Caco-2 (cell line): ENCODE data around the gene GRIN2A. TPM values are rescaled to one million over a fixed set of nuclear protein-coding genes. Genes with fewer than 3 reads are reported as not detected.

ENCODE experiments used
- BruUV-seq: library from RNA; stranded (reverse); fragments of 400-500 nt; replicated peaks from 2 replicates; lab custom pipeline; 2021; lab: Mats Ljungman, UMichigan
- CTCF ChIA-PET: fragments of 300-600 bp; sonication (Branson Sonifier 250); formaldehyde crosslinking; loops from one replicate; lab custom pipeline; 2022; ENCODE audit warnings: antibody characterized with exemption; lab: Charles Lee
- POLR2A ChIA-PET: fragments of 300-600 bp; sonication (Branson Sonifier 250); formaldehyde crosslinking; loops from one replicate; lab custom pipeline; 2022; ENCODE audit warnings: antibody characterized with exemption; lab: Charles Lee
- DNase-seq, 2 experiments: peaks; one replicate each; pipeline versions ENCODE4 v3.0.0 to v3.0.0-alpha.2; 2020 to 2022
- H3K27me3 ChIP-seq: replicated peaks from 2 replicates; pipeline ENCODE4 v1.6.0; 2011; ENCODE audit warnings: low read length; ENCODE audit not compliant: control insufficient read depth, insufficient read depth
- H3K36me3 ChIP-seq: 2 replicates; pipeline ENCODE4 v1.5.1; 2011; ENCODE audit warnings: low read length; ENCODE audit not compliant: control insufficient read depth, insufficient read depth
- H3K4me1 ChIP-seq: fragments of 250-450 bp; sonication (Bioruptor Pico); 2 replicates; pipeline ENCODE4 v1.5.1; 2020; ENCODE audit warnings: mild to moderate bottlenecking
- H3K4me3 ChIP-seq: 2 replicates; pipeline ENCODE4 v1.5.1; 2011; ENCODE audit warnings: low read depth, mild to moderate bottlenecking, control low read depth, low read length
- H3K9me3 ChIP-seq: fragments of 250-450 bp; sonication (Bioruptor Pico); 2 replicates; pipeline ENCODE4 v1.5.1; 2020; ENCODE audit warnings: mild to moderate bottlenecking, moderate library complexity
- H3K27ac Mint-ChIP-seq: one replicate; pipeline ENCODE4 v1.8.0; 2022; ENCODE audit warnings: mixed read lengths; ENCODE audit not compliant: unreplicated experiment
- H3K27me3 Mint-ChIP-seq: one replicate; pipeline ENCODE4 v1.8.0; 2022; ENCODE audit warnings: mixed read lengths; ENCODE audit not compliant: insufficient read depth, unreplicated experiment
- H3K36me3 Mint-ChIP-seq: one replicate; pipeline ENCODE4 v1.8.0; 2022; ENCODE audit warnings: mild to moderate bottlenecking, mixed read lengths; ENCODE audit not compliant: insufficient read depth, unreplicated experiment
- H3K4me1 Mint-ChIP-seq: one replicate; pipeline ENCODE4 v1.8.0; 2022; ENCODE audit warnings: low read depth, mixed read lengths; ENCODE audit not compliant: unreplicated experiment
- H3K4me3 Mint-ChIP-seq: one replicate; pipeline ENCODE4 v1.8.0; 2022; ENCODE audit warnings: mild to moderate bottlenecking, moderate library complexity, mixed read lengths; ENCODE audit not compliant: unreplicated experiment
- H3K9me3 Mint-ChIP-seq: one replicate; pipeline ENCODE4 v1.8.0; 2022; ENCODE audit warnings: mixed read lengths; ENCODE audit not compliant: unreplicated experiment
- intact Hi-C: fragments of 100-400 bp; cut with micrococcal nuclease; formaldehyde crosslinking; loops from one replicate; pipeline ENCODE4 v1.10.0; 2022; ENCODE audit not compliant: unreplicated experiment
- total RNA-seq: library from RNA; stranded (reverse); gene quantifications from 2 replicates; pipeline ENCODE4 v1.2.3, GENCODE V29; 2022
- TF ChIP-seq, protein P1 (sequence below), 2 experiments: fragments of 200-600 bp in 1 of 2; IDR thresholded peaks; 1 replicate in 1 of 2; 2 replicates in 1 of 2; pipeline versions ENCODE4 v1.5.1 to v1.8.0; 2011 to 2022; ENCODE audit warnings: antibody characterized with exemption in 1 of 2, control low read depth in 1 of 2, inconsistent platforms in 1 of 2, low read depth in 1 of 2, low read length in 1 of 2, mild to moderate bottlenecking in 1 of 2, moderate library complexity in 1 of 2; ENCODE audit not compliant: insufficient read depth in 1 of 2, severe bottlenecking in 1 of 2, unreplicated experiment in 1 of 2

The GRIN2A gene
- total RNA-seq, 1 experiment from 2014 or later, result 0.54 TPM

GRCh38 chr16:9966569-9967157, 215.6 kb downstream of the GRIN2A start:
- ChIA-PET CTCF (no interaction called here), POLR2A (no interaction called here)
- H3K4me1 Mint-ChIP-seq, result no peaks in the 10 kb centered on the region
- intact Hi-C loops, result no loop called here
- Histone ChIP-seq H3K27me3 (no peaks in the 10 kb centered on the region), H3K4me3 (no peak overlapping the region), H3K9me3 (no peaks in the 10 kb centered on the region), H3K36me3 (no peaks in the 10 kb centered on the region), H3K4me1 (no peaks in the 10 kb centered on the region)
- no peaks in the 10 kb centered on the region for H3K9me3 Mint-ChIP-seq
- no TSS peak for BruUV-seq
- H3K27me3 Mint-ChIP-seq, result peaks cover 3% of the 10 kb centered on the region
- H3K27ac Mint-ChIP-seq, result no peak overlapping the region
- TF ChIP-seq, protein P1, sequence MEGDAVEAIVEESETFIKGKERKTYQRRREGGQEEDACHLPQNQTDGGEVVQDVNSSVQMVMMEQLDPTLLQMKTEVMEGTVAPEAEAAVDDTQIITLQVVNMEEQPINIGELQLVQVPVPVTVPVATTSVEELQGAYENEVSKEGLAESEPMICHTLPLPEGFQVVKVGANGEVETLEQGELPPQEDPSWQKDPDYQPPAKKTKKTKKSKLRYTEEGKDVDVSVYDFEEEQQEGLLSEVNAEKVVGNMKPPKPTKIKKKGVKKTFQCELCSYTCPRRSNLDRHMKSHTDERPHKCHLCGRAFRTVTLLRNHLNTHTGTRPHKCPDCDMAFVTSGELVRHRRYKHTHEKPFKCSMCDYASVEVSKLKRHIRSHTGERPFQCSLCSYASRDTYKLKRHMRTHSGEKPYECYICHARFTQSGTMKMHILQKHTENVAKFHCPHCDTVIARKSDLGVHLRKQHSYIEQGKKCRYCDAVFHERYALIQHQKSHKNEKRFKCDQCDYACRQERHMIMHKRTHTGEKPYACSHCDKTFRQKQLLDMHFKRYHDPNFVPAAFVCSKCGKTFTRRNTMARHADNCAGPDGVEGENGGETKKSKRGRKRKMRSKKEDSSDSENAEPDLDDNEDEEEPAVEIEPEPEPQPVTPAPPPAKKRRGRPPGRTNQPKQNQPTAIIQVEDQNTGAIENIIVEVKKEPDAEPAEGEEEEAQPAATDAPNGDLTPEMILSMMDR (IDR thresholded peaks at IDR 0.05; ENCODE audit: insufficient read depth in 1 of 2, low read depth in 1 of 2, low read length in 1 of 2, severe bottlenecking in 1 of 2, unreplicated experiment in 1 of 2), result no peak
- no peak for DNase-seq
- no peak overlapping the region for H3K4me3 Mint-ChIP-seq
- H3K36me3 Mint-ChIP-seq, result no peaks in the 10 kb centered on the region

DNA sequence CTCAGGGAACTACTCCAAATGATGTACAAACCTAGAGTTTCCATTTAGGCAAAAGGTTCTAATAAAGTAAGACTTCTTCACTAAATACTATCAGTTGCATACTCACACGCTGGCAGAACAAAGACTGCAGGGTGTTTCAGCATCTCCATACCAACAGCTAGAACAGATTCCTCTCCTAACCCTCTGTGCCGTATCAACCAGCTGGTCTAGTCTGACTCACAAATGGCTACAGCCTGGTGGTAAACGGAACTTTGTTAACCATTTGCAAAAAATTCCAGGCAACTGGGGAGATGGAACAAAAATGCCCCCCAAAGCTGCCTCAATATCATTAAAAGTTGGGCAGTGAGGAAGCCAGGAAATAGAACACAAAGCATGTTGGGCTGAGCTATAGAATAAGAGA, 217.1 kb downstream of the GRIN2A start:
- CTCF ChIA-PET, result no interaction called here
- no peaks in the 10 kb centered on the region for H3K36me3 ChIP-seq
- H3K9me3 Mint-ChIP-seq, result no peaks in the 10 kb centered on the region
- POLR2A ChIA-PET, result no interaction called here
- no peaks in the 10 kb centered on the region for H3K4me1 Mint-ChIP-seq
- DNase-seq, result no peak
- H3K36me3 Mint-ChIP-seq, result no peaks in the 10 kb centered on the region
- no peak overlapping the region for H3K27ac Mint-ChIP-seq
- H3K27me3 ChIP-seq, result no peaks in the 10 kb centered on the region
- intact Hi-C loops, result no loop called here
- no peak overlapping the region for H3K4me3 ChIP-seq
- no peaks in the 10 kb centered on the region for H3K9me3 ChIP-seq
- no TSS peak for BruUV-seq
- no peak overlapping the region for H3K4me3 Mint-ChIP-seq
- TF ChIP-seq, protein P1 (IDR thresholded peaks at IDR 0.05; ENCODE audit: insufficient read depth in 1 of 2, low read depth in 1 of 2, low read length in 1 of 2, severe bottlenecking in 1 of 2, unreplicated experiment in 1 of 2), result no peak
- H3K4me1 ChIP-seq, result no peaks in the 10 kb centered on the region
- H3K27me3 Mint-ChIP-seq, result peaks cover 3% of the 10 kb centered on the region

DNA sequence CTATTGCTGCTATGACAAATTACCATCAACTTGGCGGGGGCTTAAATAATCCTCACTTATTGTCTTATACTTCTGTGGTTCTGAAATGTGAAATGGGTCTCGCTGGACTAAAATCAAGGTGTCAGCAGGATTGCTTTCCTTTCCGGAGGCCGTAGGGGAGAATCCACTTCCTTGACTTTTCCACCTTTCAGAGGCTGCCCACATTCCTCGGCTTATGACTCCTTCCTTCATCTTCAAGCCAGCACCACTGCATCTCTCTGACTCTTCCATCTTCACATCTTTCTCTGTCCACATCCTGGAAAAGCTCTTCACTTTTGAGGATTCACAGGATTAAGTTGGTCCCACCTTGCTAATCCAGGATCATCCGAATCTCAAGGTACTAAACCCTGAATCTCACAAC, 217.8 kb downstream of the GRIN2A start:
- H3K27ac Mint-ChIP-seq, result no peak overlapping the region
- H3K9me3 Mint-ChIP-seq, result no peaks in the 10 kb centered on the region
- no peak for DNase-seq
- TF ChIP-seq, protein P1 (IDR thresholded peaks at IDR 0.05; ENCODE audit: insufficient read depth in 1 of 2, low read depth in 1 of 2, low read length in 1 of 2, severe bottlenecking in 1 of 2, unreplicated experiment in 1 of 2), result no peak
- peaks cover 3% of the 10 kb centered on the region for H3K27me3 Mint-ChIP-seq
- no peak overlapping the region for H3K4me3 Mint-ChIP-seq
- no TSS peak for BruUV-seq
- H3K4me1 Mint-ChIP-seq, result no peaks in the 10 kb centered on the region
- H3K36me3 ChIP-seq, result no peaks in the 10 kb centered on the region
- H3K27me3 ChIP-seq, result no peaks in the 10 kb centered on the region
- H3K9me3 ChIP-seq, result no peaks in the 10 kb centered on the region
- POLR2A ChIA-PET, result no interaction called here
- intact Hi-C loops, result no loop called here
- H3K36me3 Mint-ChIP-seq, result no peaks in the 10 kb centered on the region
- no peaks in the 10 kb centered on the region for H3K4me1 ChIP-seq
- CTCF ChIA-PET, result no interaction called here
- no peak overlapping the region for H3K4me3 ChIP-seq
